GM19023 (cell line): Measurements from ENCODE around the gene PHACTR1.

Source experiments
- ATAC-seq: cut with Tn5 transposase; IDR thresholded peaks from one replicate; pipeline ENCODE4 v1.9.1; 2021; ENCODE audit warnings: mild to moderate bottlenecking, moderate library complexity; ENCODE audit not compliant: unreplicated experiment

Gene PHACTR1

DNA sequence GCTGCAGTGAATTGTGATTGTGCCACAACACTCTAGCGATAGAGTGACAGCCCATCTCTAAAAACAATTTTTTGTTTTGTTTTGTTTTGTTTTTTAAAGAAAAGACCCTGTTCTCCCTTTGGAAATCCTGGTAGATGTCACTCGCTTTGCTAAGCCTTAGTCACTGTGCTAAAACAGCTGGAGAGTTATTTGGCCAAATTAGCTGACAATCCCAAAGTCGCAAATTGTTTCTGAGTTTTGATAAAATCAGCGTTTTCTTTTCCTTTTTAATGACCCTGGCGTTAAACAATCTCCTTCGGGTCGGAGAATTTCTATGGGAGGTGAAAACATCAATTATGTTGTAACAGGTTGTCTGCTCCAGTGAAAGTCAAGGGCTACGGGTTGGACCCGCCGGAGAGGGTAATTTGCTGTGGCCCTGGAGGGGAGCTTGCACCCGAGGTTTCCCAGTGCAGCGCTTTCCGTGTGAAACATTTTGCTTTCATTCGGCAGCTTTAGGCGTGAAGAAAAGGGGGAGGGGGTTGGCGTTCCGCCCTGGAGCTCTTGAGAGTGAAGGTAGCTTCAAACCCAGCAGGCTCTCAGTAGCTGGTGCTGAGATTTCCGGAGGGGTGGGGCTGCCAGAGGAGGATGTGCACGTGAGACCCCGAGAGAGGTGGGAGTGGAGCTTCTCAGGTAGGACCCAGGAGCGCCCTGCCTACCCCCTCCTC is 296.6 kb downstream of the PHACTR1 start:
- no peak for ATAC-seq

DNA sequence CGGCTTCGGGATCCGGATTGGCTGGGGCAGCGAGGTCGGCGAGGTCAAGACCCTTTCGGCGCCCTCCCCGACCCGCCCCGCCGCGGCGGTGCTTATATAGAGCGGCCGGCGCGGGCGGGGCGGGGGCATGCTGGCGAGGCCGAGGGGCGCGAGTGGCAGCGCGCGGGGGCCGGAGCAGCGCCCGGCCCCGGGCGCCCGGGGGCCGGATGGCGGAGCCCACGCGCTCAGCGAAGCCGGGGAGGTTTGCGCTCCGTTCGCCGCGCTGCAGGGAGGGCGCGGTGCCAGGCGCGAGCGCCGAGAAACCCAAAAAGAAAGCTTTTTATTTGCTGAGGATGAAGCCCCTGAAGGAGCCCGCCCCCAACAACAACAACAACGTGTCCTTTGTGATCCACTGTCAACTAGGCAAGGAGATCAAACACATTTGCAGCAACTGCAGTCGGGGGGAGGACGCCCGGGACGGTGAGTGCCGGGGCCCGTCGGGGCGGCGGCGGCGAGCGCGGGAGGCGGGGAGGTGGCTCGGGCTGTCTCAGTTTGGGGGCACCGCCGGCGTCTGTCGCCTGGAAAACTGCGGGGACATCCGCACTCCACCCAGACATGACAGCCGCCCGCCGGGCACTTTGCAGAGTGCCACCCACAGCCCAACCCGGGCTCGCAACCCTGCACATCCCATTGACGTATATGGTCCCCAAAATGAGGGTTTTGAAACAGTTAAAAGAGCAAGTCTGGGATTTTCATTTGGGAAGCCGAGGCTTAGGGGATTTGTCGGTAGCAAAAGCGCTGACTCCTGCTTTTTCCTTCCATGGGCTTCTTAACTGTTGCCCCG is 297.3 kb downstream of the PHACTR1 start:
- no peak for ATAC-seq

DNA sequence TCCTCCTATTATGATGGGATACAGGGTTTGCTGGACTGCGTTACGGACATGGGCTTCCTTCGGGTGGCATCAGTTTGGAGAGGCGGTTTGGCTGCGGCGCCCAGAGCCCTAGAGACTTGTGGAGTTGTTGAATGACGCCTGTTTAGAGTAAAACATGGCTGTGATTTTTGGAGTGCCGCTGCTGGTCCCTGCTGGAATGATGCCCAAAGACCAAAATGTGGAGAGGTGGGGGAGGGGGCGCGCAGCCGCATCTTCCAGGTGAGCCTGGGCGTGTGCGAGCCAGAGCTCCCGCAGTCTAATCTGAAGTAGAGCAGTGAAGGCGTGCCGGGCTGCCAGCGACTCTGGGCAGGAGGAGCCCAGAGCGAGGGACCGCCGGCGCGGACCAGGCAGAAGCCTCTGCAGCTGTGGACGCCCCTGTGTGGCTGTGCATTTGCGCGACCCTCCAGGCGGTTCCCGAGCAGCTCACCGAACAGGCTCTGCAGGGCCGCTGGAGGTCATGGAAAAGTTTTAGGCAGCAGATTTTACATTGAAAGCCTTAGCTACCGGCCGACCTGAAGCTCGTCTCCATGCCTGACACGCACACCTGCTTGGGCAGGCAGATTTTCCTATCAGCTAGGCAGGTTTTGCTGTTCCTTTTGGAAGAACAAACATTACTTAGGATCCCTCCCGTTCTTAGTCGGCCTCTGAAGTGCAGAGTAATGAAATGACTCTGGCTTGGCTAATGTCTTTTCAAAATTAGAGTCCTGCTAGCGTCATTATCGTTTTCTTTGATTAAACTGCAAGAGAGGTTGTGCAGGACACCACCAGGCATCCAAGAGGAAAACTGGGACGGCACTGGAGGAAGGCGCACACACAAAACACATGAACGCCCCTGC is 298.2 kb downstream of the PHACTR1 start:
- no peak for ATAC-seq

DNA sequence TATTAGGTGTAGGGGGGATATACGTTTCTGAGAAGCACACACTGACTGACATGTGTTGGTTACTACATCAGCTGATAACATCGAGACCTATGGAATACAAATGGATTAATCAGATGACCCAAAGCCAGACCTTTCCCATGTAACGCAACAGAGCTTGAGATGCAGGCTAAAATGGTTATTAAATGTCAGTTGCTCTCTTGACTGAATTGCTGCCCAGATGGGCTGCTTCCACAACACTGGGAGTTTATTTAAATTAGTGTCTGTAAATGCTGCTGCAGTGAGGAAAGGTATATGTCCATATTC is 298.8 kb downstream of the PHACTR1 start:
- no peak for ATAC-seq

DNA sequence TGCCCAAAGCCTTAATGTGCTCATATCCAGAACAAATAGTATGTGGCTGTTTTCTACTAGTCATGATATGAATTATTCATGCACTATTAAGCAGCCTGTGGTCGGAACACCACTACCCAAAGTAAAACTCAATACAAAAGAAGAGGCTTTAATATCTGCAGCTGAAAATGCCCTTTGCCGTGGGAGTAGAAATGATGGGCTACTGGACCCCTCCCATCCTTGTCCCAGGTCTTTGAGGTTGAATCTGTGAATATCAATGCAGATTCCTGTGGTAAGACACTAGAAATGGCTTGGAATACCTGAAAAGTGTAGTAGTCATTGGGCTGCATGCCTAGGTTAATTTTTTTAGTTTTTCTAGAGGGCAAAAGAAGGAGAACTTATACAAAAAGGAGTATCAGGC is 308.0 kb downstream of the PHACTR1 start:
- ATAC-seq: no peak

DNA sequence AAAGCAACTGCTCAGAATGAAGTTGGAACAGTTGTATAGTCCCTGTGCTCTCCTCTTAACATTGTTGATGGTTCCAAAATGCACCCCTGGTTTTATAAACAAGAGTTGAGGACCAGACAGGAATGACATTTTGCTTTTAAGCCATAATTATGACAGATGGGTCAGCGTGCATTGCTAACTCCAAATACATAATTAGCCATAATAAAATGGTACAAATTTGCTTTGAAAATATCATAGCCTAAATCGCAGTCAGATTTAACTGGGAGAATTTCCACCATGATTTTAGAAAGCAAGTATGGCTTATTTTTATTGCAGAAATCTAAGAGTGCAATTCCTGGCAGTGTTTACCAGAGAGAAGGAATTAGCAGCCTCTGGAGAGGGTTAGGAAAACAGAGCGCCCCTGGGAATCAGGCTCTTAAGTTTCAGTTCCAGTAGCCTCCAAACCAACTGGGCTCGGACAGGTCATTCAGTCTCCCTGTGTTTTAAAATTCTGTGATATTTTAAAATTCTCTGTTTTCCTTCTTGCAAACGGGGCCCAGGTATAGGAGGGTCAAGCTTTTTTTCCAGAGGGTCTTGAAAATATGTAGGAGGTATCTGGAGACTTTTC is 309.4 kb downstream of the PHACTR1 start:
- ATAC-seq: no peak

DNA sequence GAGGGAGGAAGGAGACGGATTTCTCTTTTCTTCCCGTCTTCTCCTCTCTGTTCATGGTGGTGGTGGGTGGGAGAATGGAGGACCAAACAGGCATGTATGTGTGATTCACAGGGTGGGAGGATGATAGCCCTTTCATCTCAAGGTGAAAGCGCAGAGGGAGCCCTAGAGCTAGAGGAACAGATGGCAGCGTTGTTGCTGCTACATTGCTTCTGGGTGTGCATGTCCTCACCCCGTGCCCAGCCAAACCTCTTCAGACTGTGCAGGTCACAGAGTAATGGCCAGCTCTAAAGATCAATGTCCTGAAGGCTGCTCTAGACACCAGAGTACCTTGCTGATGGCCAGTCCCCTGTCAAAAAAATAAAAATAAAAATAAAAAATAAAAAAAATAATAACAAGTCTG is 310.0 kb downstream of the PHACTR1 start:
- ATAC-seq: no peak

DNA sequence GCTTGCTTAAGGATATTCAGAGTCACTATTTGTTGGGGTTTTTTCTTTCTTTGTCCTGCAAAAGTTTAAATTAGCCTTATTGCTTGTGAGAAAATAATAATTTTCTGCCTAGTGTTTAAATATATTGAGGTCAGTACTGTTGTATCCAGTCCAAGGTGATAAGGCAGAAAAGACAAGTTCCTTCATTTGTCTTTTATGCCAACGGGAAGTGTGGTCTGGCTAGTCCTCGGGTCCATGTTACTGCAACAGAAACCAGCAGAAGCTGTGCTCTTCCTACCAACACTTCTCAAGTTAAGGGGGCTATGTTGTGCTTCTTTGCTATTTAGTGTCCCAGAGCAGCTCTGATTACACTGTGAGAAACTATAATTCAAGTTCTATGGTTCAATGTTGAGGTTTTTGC is 310.6 kb downstream of the PHACTR1 start:
- ATAC-seq: no peak

DNA sequence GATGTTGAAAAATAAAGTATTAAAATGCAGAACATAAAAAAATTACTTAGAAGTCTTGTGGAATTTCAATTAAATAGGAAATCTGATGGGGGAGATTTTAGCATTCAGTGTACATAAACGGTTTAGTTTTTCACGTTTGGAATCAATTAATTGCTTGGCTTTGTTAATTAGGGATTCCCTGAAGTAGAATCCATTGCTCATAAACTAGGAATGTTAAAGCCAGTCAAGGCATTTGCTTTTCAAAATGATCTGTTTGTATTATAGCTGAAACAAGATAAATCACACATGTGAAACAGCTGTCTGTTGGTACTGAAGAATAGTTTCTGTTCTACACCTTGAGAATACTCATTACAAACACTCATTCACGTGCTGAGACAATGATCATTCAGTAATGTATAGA is 313.8 kb downstream of the PHACTR1 start:
- ATAC-seq: no peak

DNA sequence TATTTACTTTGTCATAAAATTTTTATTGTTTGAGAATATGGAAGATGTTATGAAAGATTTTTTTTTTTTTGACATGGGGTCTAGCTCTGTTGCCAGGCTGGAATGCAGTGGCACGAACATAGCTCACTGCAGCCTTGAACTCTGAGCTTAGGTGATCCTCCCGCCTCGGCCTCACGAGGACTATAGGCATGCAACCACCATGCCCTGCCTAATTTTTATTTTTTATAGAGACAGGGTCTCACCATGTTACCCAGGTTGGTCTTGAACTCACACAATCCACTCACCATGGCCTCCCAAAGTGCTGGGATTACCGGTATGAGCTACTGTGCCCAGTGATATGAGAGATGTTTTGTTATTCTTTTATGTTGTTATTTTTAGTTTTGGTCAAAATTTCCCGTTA is 316.0 kb downstream of the PHACTR1 start:
- ATAC-seq: no peak

DNA sequence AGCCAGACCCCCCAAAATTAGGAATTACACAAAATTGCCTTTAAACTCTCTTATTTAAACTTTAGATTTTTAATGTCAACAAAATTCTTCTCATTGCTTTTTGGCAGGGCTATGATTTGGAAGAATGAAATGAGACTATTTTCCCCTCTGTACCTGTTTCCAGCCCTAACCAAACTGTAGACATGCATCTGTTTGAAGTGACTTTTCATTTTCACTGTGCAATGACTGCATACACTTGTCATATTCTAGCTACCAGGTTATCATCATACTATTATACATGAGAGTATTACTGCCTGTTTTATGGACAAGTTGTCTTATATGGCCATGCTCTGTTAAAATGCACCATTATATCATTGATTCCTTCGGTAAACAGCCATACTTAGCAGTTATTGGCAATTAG is 316.6 kb downstream of the PHACTR1 start:
- no peak for ATAC-seq

DNA sequence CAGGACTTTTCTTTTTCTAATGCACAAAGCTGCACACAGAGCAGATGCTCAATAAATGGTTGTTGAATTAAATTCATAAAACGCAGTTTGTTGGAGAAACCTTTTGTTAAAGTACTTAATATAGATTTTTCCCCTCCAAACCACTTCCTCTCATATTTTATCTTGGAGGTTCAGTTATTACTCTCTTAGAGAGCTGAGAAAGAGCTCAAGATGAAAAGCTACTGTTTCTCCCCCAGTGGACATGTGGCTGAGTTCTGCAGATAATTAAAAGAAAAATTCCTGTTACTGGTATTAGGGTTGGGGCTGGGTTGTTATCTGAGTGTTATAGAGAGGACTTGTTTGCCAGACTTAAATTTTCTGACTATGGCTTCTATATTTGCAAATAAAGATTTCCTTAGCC is 317.7 kb downstream of the PHACTR1 start:
- no peak for ATAC-seq

DNA sequence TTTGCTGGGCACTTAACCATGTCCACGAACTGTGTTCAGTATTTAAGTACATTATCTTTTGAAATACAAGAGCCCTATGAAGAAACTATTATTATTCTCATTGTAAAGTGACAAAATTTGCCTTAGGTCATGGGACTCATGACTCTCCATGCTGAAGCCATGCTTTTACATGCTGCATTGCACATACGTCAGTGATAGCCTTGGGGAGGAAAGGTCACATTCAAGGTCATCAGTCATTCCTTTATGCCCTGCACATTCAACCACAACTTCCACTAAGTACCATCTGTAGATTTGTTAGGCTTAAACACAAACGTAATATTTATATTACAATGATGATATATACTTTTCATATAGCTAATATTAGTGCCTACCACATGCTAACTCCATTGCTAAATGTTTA is 319.0 kb downstream of the PHACTR1 start:
- no peak for ATAC-seq

DNA sequence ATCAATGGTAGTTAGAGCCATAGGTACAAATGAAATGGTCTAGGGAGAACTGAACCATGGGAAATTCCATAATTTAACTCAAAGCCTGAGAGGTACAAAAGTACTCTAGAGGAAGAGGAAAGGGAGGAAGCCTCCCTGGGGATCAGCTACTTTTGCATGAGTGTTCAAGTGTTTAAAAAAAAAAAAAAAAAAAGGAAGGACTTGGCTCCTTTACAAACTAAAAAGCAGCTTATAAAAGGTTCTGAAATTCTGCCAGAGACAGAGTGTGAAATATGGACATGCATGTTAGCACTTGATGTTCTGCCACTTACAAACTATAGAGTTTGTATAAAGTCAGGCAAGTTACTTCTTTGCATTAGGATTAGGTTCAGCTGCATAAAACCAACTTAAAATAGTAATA is 321.7 kb downstream of the PHACTR1 start:
- no peak for ATAC-seq

DNA sequence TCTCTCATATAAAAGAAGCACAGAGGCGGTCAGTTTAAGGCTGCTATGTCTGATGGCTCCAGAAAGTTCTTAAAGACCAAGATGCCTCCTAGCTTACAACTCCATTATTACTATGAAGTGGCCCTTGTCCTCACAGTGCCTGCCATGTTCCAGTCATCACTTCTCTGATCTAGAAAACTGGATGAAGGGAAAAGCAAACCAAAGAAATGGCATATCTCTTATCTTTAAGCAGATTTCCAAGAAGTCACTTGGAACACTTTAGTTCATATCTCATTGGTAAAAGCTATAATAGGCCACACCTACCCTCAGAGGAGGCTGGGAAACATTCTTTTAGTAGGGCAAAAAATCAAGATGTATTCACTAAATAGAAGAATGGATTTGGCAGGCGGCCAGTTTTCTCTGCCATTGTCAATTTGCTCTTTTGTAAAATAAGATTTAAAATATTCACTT is 322.2 kb downstream of the PHACTR1 start:
- ATAC-seq: no peak

DNA sequence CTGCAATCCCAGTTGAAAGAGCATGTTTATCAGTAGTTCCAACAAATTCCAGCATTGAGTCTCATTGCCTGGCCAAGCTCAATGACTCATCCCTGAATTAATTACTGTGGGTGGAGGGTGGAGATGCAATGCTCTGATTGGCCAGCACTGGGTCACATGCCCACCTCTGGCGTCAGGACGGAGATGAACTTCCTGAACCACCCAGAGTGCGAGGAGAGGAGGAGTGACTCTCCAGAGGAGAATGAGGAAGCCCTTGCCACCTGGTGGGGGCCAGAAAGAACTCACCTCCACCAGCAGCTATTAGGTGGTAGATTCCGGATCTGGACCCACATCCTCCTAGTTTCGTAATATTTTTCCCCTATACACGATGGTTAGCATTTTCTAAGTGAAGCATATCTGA is 327.8 kb downstream of the PHACTR1 start:
- ATAC-seq: no peak

DNA sequence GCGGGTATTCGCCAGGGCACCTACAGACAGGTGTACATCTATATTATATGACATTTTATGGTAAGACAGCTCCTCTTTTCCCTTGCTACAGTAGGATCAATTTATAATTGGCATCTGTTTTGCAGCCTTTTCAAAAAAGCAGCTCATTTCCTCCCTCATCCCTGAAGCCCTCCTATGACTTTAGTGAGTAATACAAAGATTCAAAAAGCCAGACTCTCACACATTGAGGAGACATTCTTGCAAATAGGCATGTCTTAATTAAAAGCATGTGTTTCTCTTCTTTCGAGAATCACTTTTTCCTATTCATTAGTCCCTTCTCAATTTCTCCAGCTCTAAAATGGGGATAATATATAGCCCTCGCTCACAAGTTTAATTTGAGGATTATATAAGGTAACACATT is 328.3 kb downstream of the PHACTR1 start:
- ATAC-seq: no peak

DNA sequence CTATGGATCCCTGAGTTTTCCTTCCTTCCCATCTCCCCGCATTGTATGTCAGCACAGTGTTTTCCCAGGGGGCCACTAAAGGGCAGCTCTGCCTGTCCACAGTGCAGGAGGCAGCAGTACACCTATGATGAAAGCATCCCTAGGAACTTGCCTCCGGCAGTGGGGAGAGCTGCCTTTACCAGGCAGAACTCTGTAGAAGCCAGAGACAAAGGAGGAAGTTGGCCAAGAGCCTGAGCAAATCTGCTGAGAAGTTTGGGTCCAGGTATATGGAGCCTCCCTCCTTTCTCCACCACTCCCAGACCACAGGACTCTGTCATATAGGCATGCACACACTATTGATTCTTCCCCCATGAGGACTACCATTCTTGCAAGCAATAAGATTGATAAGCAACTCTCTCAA is 329.1 kb downstream of the PHACTR1 start:
- ATAC-seq: no peak

DNA sequence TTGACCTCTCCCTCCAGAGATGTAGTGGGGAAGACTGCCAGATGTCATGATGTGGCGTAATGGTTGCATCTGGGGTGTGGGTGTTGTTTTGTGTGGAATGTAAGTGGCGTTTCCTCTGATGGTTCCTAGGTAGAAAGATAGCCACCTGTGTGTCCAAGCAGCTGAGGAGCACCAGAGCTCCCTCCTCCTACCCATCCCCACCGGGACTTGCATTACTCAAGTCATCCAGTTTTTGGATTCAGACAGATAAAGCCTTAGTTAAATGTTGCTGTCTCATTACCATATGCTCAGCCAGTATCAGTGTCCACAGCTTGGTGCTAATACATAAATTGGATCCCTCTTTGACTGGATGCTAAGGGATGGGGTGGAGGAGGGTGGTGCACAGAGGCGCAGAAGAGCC is 329.5 kb downstream of the PHACTR1 start:
- ATAC-seq: no peak

DNA sequence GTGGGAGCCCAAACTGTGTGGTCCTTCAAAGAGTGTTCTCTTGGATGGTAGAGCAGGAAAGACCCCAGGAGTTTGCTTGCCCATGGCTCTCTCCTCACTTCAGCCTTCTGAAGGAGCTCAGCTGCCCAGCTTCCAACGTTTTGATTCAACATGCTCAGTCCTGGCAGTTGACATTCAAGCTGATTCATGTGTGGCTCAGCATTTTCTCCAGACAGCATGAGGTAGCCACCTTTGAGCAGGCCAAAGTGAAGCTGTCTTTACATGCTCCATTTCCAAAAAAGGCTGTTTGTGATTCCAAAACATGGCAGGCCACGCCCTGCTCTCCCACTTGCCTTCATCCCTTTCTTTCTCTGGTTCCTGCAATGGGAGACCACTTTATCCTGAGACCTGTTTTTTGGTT is 331.5 kb downstream of the PHACTR1 start:
- no peak for ATAC-seq

DNA sequence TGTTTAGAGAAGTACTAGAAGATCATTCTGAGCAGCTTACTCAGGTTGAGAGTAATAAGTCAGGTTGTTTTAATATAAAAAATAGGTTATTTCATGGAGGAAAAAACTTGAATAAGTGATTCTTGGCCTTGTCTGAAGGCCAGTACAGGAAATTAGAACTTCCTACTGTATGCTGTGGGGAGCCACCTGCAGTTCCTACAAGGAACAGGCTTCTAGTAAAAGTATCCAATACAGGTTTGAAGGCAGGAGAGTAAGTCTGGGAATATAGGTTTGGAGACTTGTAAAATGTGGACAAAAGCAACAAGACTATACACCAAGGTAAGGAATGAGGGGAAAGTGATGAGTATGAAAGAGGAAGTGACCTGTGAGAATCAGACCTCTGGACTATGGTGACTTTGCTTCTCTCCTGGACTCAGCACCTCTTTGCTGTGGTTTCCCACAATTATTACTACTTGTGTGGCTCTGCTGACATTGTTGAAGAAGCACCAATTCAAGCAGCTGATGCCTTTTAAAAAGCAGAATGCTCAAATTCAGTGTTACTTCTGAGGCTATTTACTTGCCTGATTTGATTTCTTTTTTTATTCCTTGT is 333.2 kb downstream of the PHACTR1 start:
- no peak for ATAC-seq
